ENCODE measurements around the gene MLN.

- TF ChIP-seq, protein P1, sequence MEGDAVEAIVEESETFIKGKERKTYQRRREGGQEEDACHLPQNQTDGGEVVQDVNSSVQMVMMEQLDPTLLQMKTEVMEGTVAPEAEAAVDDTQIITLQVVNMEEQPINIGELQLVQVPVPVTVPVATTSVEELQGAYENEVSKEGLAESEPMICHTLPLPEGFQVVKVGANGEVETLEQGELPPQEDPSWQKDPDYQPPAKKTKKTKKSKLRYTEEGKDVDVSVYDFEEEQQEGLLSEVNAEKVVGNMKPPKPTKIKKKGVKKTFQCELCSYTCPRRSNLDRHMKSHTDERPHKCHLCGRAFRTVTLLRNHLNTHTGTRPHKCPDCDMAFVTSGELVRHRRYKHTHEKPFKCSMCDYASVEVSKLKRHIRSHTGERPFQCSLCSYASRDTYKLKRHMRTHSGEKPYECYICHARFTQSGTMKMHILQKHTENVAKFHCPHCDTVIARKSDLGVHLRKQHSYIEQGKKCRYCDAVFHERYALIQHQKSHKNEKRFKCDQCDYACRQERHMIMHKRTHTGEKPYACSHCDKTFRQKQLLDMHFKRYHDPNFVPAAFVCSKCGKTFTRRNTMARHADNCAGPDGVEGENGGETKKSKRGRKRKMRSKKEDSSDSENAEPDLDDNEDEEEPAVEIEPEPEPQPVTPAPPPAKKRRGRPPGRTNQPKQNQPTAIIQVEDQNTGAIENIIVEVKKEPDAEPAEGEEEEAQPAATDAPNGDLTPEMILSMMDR (IDR thresholded peaks at IDR 0.05) = no peak
- TF ChIP-seq EP300 (IDR thresholded peaks at IDR 0.05) (no peak), POLR2AphosphoS5 (IDR thresholded peaks at IDR 0.05) (no peak)
Measured at GRCh38 chr6:33769248-33769821, 34.5 kb downstream of the MLN start.

Measured in suprapubic skin (tissue), 4 donors.